H1 (cell line): ENCODE measurements around the gene PF4V1. TPM values are rescaled to one million over a fixed set of nuclear protein-coding genes. Genes with fewer than 3 reads are reported as not detected.

Source experiments
- CBX5 ChIP-seq: fragments of 300-800, 300-1000 bp; sonication (generic); IDR thresholded peaks from 2 replicates; pipeline ENCODE4 v1.7.1; 2016; ENCODE audit warnings: antibody characterized with exemption, low read length, low read depth
- CBX8 ChIP-seq: fragments of 300-800, 300-1000 bp; sonication (generic); IDR thresholded peaks from 2 replicates; pipeline ENCODE4 v1.7.1; 2016; ENCODE audit warnings: low read depth, low read length, borderline replicate concordance
- JUN ChIP-seq: IDR thresholded peaks from 2 replicates; pipeline ENCODE4 v1.6.1; 2011; ENCODE audit warnings: low read depth, mild to moderate bottlenecking, improper control_type of control experiment, low read length
- KDM4A ChIP-seq: IDR thresholded peaks from one replicate; pipeline ENCODE4 v1.7.1; 2012; ENCODE audit warnings: low read depth, mild to moderate bottlenecking, moderate library complexity, low read length, inconsistent platforms; ENCODE audit not compliant: severe bottlenecking
- RNF2 ChIP-seq: fragments of 200-900, 300-1000 bp; sonication (generic); IDR thresholded peaks from 2 replicates; pipeline ENCODE4 v1.7.1; 2016; ENCODE audit warnings: borderline replicate concordance, low read depth, mild to moderate bottlenecking, antibody characterized with exemption, low read length; ENCODE audit not compliant: poor library complexity, severe bottlenecking; ENCODE audit errors: missing control alignments
- SIX5 ChIP-seq: IDR thresholded peaks from 2 replicates; pipeline ENCODE4 v1.6.1; 2011; ENCODE audit warnings: mild to moderate bottlenecking, low read depth, low read length
- ZNF274 ChIP-seq: IDR thresholded peaks from 2 replicates; pipeline ENCODE4 v1.7.0; 2012; ENCODE audit warnings: low read length, borderline replicate concordance; ENCODE audit errors: extremely low read depth
- polyA plus RNA-seq, 7 experiments: library from polyadenylated mRNA; depleted of rRNA in 3 of 7; stranded (reverse) in 5 of 7; unstranded in 2 of 7; fragments of >200 nt in 5 of 7; fragments of 200-250 nt in 2 of 7; gene quantifications; 1 replicate in 5 of 7; 2 replicates in 1 of 7; 4 replicates in 1 of 7; pipeline versions ENCODE4 v1.2.1 to v1.2.3, GENCODE V29; 2011 to 2013; ENCODE audit warnings: missing spikeins in 2 of 7, mixed read lengths in 2 of 7
- total RNA-seq: library from RNA; stranded (reverse); fragmentation: NEBNext Ultra II Directional; extraction: Animal tissue kit (Norgen Biotek cat#: 25700); gene quantifications from 2 replicates; pipeline ENCODE4 v1.2.1, GENCODE V29; 2021
- TF ChIP-seq, protein P1 (sequence below): fragments of 300-600 bp; sonication (generic); IDR thresholded peaks from 2 replicates; pipeline ENCODE4 v1.7.1; 2012; ENCODE audit warnings: low read length, moderate library complexity, mild to moderate bottlenecking, inconsistent platforms; ENCODE audit not compliant: insufficient replicate concordance
- TF ChIP-seq, protein P2 (sequence below), 3 experiments: IDR thresholded peaks; 1 replicate in 2 of 3; 2 replicates in 1 of 3; pipeline versions ENCODE4 v1.5.1 to v1.6.1; 2011; ENCODE audit warnings: low read length in 3 of 3, mild to moderate bottlenecking in 3 of 3, inconsistent platforms in 2 of 3, low read depth in 1 of 3, moderate library complexity in 1 of 3; ENCODE audit not compliant: insufficient read depth in 1 of 3; ENCODE audit errors: control extremely low read depth in 1 of 3

PF4V1 gene
- total and polyA plus RNA-seq, 2 of the 8 experiments (the other 6 are each of a cell fraction or from before 2014, with no cell fraction given), result not detected

DNA sequence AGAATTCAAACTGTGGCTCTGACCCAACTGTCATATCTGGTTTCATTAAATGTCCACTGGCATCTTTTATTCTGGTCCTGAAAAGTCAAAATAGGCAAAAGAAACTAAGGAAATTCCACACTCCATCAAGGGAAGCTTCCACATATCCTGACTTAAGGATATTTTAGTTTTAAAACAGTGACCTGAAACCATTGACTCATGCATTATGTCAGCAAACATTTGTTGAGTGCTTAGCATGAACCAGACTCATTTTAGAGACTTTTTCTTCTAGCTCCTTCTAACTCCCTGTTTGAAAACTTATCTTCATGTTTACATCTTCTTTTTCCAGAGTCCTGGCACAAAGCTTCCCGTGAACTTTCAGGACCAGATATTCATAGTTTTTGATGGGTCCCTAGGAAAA lies 9.2 kb downstream of the PF4V1 start (continued):
- TF ChIP-seq, protein P1, sequence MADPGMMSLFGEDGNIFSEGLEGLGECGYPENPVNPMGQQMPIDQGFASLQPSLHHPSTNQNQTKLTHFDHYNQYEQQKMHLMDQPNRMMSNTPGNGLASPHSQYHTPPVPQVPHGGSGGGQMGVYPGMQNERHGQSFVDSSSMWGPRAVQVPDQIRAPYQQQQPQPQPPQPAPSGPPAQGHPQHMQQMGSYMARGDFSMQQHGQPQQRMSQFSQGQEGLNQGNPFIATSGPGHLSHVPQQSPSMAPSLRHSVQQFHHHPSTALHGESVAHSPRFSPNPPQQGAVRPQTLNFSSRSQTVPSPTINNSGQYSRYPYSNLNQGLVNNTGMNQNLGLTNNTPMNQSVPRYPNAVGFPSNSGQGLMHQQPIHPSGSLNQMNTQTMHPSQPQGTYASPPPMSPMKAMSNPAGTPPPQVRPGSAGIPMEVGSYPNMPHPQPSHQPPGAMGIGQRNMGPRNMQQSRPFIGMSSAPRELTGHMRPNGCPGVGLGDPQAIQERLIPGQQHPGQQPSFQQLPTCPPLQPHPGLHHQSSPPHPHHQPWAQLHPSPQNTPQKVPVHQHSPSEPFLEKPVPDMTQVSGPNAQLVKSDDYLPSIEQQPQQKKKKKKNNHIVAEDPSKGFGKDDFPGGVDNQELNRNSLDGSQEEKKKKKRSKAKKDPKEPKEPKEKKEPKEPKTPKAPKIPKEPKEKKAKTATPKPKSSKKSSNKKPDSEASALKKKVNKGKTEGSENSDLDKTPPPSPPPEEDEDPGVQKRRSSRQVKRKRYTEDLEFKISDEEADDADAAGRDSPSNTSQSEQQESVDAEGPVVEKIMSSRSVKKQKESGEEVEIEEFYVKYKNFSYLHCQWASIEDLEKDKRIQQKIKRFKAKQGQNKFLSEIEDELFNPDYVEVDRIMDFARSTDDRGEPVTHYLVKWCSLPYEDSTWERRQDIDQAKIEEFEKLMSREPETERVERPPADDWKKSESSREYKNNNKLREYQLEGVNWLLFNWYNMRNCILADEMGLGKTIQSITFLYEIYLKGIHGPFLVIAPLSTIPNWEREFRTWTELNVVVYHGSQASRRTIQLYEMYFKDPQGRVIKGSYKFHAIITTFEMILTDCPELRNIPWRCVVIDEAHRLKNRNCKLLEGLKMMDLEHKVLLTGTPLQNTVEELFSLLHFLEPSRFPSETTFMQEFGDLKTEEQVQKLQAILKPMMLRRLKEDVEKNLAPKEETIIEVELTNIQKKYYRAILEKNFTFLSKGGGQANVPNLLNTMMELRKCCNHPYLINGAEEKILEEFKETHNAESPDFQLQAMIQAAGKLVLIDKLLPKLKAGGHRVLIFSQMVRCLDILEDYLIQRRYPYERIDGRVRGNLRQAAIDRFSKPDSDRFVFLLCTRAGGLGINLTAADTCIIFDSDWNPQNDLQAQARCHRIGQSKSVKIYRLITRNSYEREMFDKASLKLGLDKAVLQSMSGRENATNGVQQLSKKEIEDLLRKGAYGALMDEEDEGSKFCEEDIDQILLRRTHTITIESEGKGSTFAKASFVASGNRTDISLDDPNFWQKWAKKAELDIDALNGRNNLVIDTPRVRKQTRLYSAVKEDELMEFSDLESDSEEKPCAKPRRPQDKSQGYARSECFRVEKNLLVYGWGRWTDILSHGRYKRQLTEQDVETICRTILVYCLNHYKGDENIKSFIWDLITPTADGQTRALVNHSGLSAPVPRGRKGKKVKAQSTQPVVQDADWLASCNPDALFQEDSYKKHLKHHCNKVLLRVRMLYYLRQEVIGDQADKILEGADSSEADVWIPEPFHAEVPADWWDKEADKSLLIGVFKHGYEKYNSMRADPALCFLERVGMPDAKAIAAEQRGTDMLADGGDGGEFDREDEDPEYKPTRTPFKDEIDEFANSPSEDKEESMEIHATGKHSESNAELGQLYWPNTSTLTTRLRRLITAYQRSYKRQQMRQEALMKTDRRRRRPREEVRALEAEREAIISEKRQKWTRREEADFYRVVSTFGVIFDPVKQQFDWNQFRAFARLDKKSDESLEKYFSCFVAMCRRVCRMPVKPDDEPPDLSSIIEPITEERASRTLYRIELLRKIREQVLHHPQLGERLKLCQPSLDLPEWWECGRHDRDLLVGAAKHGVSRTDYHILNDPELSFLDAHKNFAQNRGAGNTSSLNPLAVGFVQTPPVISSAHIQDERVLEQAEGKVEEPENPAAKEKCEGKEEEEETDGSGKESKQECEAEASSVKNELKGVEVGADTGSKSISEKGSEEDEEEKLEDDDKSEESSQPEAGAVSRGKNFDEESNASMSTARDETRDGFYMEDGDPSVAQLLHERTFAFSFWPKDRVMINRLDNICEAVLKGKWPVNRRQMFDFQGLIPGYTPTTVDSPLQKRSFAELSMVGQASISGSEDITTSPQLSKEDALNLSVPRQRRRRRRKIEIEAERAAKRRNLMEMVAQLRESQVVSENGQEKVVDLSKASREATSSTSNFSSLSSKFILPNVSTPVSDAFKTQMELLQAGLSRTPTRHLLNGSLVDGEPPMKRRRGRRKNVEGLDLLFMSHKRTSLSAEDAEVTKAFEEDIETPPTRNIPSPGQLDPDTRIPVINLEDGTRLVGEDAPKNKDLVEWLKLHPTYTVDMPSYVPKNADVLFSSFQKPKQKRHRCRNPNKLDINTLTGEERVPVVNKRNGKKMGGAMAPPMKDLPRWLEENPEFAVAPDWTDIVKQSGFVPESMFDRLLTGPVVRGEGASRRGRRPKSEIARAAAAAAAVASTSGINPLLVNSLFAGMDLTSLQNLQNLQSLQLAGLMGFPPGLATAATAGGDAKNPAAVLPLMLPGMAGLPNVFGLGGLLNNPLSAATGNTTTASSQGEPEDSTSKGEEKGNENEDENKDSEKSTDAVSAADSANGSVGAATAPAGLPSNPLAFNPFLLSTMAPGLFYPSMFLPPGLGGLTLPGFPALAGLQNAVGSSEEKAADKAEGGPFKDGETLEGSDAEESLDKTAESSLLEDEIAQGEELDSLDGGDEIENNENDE, result no peak
- TF ChIP-seq RNF2 (no peak), SIX5 (no peak), KDM4A (no peak), CBX8 (no peak), CBX5 (no peak), JUN (no peak), ZNF274 (no peak)
- TF ChIP-seq, protein P2, sequence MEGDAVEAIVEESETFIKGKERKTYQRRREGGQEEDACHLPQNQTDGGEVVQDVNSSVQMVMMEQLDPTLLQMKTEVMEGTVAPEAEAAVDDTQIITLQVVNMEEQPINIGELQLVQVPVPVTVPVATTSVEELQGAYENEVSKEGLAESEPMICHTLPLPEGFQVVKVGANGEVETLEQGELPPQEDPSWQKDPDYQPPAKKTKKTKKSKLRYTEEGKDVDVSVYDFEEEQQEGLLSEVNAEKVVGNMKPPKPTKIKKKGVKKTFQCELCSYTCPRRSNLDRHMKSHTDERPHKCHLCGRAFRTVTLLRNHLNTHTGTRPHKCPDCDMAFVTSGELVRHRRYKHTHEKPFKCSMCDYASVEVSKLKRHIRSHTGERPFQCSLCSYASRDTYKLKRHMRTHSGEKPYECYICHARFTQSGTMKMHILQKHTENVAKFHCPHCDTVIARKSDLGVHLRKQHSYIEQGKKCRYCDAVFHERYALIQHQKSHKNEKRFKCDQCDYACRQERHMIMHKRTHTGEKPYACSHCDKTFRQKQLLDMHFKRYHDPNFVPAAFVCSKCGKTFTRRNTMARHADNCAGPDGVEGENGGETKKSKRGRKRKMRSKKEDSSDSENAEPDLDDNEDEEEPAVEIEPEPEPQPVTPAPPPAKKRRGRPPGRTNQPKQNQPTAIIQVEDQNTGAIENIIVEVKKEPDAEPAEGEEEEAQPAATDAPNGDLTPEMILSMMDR (IDR thresholded peaks at IDR 0.05; ENCODE audit: control extremely low read depth in 1 of 3, insufficient read depth in 1 of 3, low read depth in 1 of 3, low read length in 3 of 3), result no peak
